Ovary (tissue), 3 donors: ENCODE data around the gene SLC25A30.

Experiments used
- CTCF ChIP-seq, 3 donors: fragments of 450-650 bp in 2 of 3; fragments of 200-600 bp in 1 of 3; IDR thresholded peaks; one replicate each; pipeline versions ENCODE4 v1.5.1 to v1.8.0; 2016 to 2022; ENCODE audit warnings: antibody characterized with exemption in 3 of 3, mild to moderate bottlenecking in 1 of 3
- EP300 ChIP-seq: sonication (generic); formaldehyde crosslinking; IDR thresholded peaks from one replicate; pipeline ENCODE4 v1.6.1; 2017; ENCODE audit warnings: antibody characterized with exemption
- POLR2A ChIP-seq: fragments of 450-650 bp; IDR thresholded peaks from one replicate; pipeline ENCODE4 v1.6.1; 2017; ENCODE audit warnings: antibody characterized with exemption, mild to moderate bottlenecking, moderate library complexity
- donor health status: DM: no; HTN: no; CAD: no.

- TF ChIP-seq POLR2A = no peak
- no peak for TF ChIP-seq CTCF (IDR thresholded peaks at IDR 0.05)
- no peak for TF ChIP-seq EP300
Observed at GRCh38 chr13:45410466-45410865, 7.7 kb downstream of the SLC25A30 start.
